HFFc6 (cell line): ENCODE data around the gene CWC22. TPM values are rescaled to one million over a fixed set of nuclear protein-coding genes. Genes with fewer than 3 reads are reported as not detected.
"Not testable (repeated sequence)": the region's sequence is repeated elsewhere in the genome, so short reads cannot be mapped to it uniquely, and the experiment has no call there.

Source experiments
- DNase-seq: peaks from one replicate; pipeline ENCODE4 v3.0.0-alpha.2; 2018
- H3K27ac Mint-ChIP-seq: 2 replicates; pipeline ENCODE4 v1.8.0; 2020; ENCODE audit warnings: mild to moderate bottlenecking, mixed read lengths
- H3K27me3 Mint-ChIP-seq: 2 replicates; pipeline ENCODE4 v1.8.0; 2021; ENCODE audit warnings: mild to moderate bottlenecking, moderate library complexity, mixed read lengths; ENCODE audit not compliant: insufficient read depth
- H3K36me3 Mint-ChIP-seq: 2 replicates; pipeline ENCODE4 v1.8.0; 2021; ENCODE audit warnings: low read depth, mixed read lengths
- H3K4me1 Mint-ChIP-seq: 2 replicates; pipeline ENCODE4 v1.8.0; 2020; ENCODE audit warnings: low read depth, mixed read lengths
- H3K4me3 Mint-ChIP-seq: 2 replicates; pipeline ENCODE4 v1.8.0; 2020; ENCODE audit warnings: mild to moderate bottlenecking, moderate library complexity, mixed read lengths
- H3K9me3 Mint-ChIP-seq: 2 replicates; pipeline ENCODE4 v1.8.0; 2020; ENCODE audit warnings: mild to moderate bottlenecking, mixed read lengths
- long read RNA-seq: library from polyadenylated mRNA; unstranded; transcript quantifications from one replicate; pipeline ENCODE4 v2.0.0, GENCODE V29; 2019
- total RNA-seq, 6 experiments: library from RNA; stranded (reverse); fragmentation: NEBNext Ultra II Directional; extraction: Animal tissue kit (Norgen Biotek cat#: 25700); gene quantifications; 2 replicates in 1 of 6; 3 replicates in 5 of 6; pipeline ENCODE4 v1.2.3, GENCODE V29; 2021
- TF ChIP-seq, protein P1 (sequence below): fragments of 200-600 bp; sonication (generic); IDR thresholded peaks from 2 replicates; pipeline ENCODE4 v1.5.0; 2021; ENCODE audit warnings: antibody characterized with exemption, mild to moderate bottlenecking

Gene CWC22
- 10 to 100 TPM; 15.5 to 19.2 (median 16.8) TPM for total RNA-seq
- long read RNA-seq, transcript CWC22-201 (20 exons, 2,392 nt): major isoform, 13 of 25 reads
- long read RNA-seq, partial matches to known transcripts: 9 of 25 reads
- long read RNA-seq, other reads (novel, unspliced or antisense): 3 of 25 reads

DNA sequence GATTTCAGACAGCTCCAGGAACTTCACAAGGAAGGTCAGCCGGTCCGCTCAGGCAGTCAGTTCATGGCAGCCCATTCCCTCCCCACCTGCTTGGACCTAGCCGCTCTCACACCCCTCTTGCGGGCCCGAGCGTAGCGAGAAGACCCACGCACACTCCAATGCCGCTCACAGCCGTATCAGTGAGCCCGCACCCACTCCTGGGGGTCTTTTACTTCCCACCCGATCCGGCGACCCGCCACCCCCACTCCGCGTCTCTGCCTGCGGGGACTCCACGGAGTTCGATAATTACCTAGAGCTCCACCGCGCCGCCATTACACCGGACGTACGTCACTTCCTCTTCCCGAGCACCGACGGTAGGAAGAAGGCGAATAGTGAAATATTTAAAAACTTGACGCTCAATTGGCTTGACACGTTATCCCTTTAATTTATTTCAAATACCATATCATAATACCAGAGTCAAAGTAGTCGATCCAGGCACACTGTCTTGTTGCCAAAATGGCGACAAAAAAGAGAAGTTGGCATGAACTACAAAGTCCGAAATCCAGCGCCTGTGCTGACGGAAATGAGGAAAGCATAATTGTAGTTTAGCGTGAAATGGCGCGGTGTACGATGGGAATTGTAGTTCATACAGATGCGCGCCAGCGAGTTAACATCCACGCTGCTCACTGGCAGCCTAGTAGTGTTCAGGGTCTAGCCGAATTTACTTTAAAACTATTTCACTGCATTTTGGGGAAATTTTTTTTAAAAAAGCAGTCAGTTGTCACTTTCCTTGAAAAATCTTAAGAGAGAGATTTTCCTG lies at the start of gene CWC22:
Gene CWC22, minus strand, starts transcription at position 517 of the 799 bp plus-strand sequence. CDS start 13,956 bp downstream, outside the sequence.
- Mint-ChIP-seq H3K27me3 (no peaks in the 10 kb centered on the region), H3K4me3 (peak within 1 kb of the TSS; percentile 97), H3K9me3 (no peaks in the 10 kb centered on the region), H3K36me3 (peaks cover 7% of the 10 kb centered on the region), H3K27ac (peak within 1 kb of the TSS; percentile 100), H3K4me1 (peaks cover 48% of the 10 kb centered on the region)
- peak; percentile 83 for DNase-seq
- TF ChIP-seq, protein P1, sequence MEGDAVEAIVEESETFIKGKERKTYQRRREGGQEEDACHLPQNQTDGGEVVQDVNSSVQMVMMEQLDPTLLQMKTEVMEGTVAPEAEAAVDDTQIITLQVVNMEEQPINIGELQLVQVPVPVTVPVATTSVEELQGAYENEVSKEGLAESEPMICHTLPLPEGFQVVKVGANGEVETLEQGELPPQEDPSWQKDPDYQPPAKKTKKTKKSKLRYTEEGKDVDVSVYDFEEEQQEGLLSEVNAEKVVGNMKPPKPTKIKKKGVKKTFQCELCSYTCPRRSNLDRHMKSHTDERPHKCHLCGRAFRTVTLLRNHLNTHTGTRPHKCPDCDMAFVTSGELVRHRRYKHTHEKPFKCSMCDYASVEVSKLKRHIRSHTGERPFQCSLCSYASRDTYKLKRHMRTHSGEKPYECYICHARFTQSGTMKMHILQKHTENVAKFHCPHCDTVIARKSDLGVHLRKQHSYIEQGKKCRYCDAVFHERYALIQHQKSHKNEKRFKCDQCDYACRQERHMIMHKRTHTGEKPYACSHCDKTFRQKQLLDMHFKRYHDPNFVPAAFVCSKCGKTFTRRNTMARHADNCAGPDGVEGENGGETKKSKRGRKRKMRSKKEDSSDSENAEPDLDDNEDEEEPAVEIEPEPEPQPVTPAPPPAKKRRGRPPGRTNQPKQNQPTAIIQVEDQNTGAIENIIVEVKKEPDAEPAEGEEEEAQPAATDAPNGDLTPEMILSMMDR: no peak

DNA sequence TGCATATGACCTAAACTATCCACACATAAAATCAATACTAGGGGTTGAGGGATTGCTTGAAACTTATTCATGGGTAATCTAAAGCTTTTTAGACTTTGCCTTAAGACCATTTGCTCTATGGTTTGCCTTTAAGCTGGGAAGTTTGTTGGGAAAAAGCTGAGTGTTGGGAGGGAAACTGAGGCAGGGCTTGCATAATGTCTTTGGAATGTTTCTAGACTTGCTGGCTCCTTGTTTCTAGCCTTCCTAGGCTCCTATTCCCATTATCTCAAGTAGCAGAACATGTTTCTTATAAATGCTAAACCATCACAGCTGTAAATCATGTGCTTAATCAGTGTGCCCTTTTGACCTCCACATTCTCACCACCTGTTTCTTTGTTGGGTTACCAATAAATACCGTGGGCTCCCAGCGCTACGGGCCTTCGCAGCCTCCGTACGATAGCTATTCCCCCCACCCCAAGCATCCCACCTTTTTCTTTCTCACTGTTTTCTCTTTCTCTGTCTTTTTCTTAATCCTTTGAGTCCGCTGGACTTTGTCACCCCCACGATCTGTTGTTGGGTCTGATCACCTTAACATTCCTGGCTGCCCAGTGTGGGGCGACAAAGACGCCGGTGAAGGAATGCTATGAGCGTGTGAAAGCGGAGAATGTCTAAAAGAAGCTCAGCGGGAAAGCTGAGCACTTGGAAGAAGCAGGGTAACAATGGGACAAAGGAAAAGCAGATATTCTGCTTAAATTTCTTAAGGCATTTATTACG lies 49.4 kb upstream of the CWC22 start:
- TF ChIP-seq, protein P1: no peak
- Mint-ChIP-seq H3K27ac (no peak overlapping the region), H3K9me3 (no peaks in the 10 kb centered on the region), H3K4me1 (peaks cover 6% of the 10 kb centered on the region; the same call in 1 of the 2 replicates), H3K36me3 (no peaks in the 10 kb centered on the region), H3K27me3 (peaks cover 35% of the 10 kb centered on the region), H3K4me3 (peak overlapping the region; percentile 3; the same call in 1 of the 2 replicates)
- no peak for DNase-seq

DNA sequence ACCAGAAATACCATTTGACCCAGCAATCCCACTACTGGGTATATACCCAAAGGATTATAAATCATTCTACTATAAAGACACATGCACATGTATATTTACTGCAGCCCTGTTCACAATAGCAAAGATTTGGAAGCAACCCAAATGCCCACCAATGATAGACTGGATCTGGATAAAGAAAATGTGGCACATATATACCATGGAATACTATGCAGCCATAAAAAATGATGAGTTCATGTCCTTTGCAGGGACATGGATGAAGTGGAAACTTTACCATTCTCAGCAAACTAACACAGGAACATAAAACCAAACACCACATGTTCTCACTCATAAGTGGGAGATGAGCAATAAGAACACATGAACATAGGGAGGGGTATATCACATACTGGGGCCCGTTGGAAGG lies 47.5 kb upstream of the CWC22 start:
- not testable (repeated sequence) for H3K4me3 Mint-ChIP-seq, H3K27ac Mint-ChIP-seq, H3K4me1 Mint-ChIP-seq, H3K36me3 Mint-ChIP-seq, DNase-seq, H3K9me3 Mint-ChIP-seq
- H3K27me3 Mint-ChIP-seq: peaks cover 29% of the 10 kb centered on the region

DNA sequence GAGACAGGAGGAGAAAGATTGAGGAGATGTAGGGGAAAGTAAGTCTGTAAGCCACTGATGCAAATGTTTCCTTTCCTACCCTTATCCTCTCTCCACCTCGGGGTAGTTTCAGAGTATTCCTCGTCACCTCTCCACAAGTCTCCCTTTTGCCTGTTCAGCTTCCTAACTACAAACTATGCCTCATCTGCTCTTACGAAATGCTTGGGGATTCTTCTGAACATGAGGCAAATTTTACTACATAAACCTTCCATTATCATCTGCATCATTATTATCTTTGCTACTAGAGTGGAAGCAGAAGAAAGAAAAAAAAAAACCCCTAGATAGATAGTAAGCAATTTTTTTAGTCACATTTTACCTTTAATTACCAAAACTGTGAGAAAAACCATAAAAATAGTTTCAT lies 43.1 kb upstream of the CWC22 start:
- Mint-ChIP-seq H3K9me3 (no peaks in the 10 kb centered on the region), H3K27ac (no peak overlapping the region), H3K4me3 (no peak overlapping the region), H3K4me1 (peaks cover 9% of the 10 kb centered on the region), H3K36me3 (no peaks in the 10 kb centered on the region), H3K27me3 (peaks cover 14% of the 10 kb centered on the region)
- TF ChIP-seq, protein P1: no peak
- no peak for DNase-seq

DNA sequence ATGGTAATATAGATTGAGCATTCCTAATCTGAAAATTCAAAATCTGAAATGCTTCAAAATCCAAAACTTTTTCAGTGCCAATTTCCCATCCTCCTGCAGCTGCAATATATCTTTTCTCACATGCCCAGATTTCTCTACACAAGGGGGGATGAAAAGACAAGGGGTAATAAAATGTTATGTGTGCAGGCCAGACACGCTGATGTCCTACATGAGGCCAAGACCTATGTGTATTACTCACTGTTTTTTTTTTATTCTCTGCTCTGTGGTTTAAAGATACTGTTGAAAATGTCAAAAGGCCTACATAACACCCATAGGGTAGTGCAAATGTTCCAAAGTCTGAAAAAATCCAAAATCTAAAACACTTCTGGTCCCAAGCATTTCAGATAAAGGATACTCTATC lies 41.2 kb upstream of the CWC22 start:
- no peak for DNase-seq
- TF ChIP-seq, protein P1: no peak
- Mint-ChIP-seq H3K27ac (no peak overlapping the region), H3K27me3 (peaks cover 10% of the 10 kb centered on the region), H3K9me3 (no peaks in the 10 kb centered on the region), H3K36me3 (no peaks in the 10 kb centered on the region), H3K4me3 (no peak overlapping the region), H3K4me1 (peaks cover 9% of the 10 kb centered on the region)
